ENCODE measurements around the gene ARHGAP10.
A peak's percentile ranks its signal among the peaks of the same experiment; 100 is the strongest.

ARHGAP10 gene

DNA sequence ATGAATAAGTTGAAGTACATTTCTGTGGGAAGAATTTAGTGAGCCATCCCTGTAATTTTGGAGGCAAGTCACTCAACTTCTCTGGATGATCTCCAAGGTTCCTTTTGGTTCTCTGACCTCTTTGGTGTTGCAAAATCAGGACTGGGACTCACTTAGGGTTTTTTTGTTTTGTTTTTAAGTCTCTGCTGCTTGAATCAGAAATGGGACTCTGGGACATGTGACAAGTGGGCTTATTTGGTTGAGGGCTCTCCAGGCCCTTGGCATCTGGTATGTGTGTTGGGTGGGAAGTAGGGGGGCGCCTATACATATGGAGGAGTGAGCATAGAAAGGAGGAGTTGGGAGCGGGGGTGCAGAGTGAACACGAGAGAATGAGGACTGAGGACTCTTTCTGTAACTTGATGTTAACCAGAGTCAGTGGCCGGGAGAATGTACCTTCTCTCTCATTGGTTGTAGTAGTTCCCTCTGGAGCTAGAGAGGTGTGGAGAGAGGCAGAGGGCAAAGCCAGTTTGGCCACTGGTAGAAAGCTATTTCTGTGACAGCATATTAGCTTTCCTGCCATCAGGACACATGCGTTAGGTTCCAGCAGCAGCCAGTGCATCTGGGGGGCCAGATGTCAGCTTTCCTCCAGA, 1.9 kb downstream of the ARHGAP10 start:
- peak in 1 of 2 experiments; percentile 20 for DNase-seq

DNA sequence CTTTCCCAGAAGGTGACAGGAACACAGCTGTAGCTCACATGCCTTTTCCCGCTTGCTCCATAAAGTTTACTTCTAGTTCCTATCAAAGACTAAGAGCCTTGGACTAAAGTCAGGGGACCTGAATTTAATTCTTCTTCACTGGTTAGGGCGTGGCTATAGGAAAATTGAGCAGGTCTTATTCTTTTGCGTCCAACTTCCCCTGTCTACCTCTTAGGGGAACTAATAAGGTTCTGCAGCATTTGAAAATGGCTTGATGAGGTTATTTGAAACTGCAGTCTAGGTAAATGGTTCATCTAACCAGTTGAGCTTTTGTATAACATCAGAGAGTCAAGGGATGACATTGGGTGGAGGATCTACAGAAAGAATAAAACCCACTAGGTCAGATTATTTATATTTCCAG, 2.6 kb downstream of the ARHGAP10 start:
- peak; percentile 29 to 52 for DNase-seq

DNA sequence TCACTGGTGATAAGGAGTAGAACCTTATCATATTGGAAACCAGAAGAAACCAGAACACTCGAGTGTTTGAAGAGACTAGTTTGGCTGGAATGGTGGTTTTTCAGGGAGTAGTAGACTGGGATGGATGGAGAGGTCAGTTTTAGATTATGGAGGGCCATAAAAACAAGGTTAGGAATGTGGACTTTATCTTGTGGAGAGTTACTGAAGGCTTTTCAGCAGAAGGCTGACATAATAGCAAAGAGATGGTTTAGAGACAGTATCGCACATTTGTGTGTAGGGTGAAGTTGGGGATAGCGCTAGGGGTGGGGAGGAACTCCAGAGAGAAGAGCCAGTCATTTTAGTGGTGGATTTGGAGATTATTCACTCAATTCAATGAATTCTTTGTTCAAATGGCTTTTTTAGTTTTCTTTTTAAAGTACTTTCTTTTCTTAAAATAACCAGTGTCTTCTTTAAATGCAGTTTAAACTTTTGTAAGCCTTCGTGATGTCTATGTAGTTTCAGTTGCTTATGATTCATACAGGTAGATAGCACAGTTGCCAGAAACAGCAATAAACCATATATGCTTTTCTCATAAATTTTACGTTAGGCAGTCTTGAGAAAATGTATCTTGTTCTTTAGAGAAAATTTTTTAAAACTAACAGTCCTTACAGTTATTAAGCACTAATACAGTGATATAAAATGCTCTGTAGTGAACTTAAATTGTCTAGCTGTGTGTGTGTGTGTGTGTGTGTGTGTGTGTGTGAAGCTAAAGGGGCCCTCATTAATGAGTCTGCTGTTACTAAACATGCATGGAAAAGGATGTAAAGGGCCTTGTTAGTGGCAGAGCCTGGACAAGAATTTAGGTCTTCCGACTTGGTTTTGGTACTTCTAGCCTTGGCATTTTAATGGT, 3.8 kb downstream of the ARHGAP10 start:
- no peak for DNase-seq

DNA sequence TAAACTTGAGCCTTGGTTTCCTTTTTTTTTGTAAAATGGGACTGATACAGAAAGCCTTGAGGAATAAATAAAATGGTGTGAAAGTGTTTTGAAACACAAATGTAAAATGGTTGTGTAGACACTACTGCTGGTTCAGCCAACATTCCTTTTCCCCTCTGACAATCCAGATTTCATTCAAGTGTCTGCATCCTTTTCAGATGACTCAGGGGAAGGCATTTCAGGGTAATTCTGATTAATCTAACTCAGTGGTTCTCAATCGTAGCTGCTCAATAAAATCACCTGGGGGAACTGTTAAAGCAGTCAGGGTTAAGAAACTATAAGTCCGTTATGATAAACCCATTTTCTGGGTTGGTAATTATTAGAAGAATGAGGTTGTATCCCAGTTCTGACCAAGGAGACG, 4.6 kb downstream of the ARHGAP10 start:
- no peak for DNase-seq

DNA sequence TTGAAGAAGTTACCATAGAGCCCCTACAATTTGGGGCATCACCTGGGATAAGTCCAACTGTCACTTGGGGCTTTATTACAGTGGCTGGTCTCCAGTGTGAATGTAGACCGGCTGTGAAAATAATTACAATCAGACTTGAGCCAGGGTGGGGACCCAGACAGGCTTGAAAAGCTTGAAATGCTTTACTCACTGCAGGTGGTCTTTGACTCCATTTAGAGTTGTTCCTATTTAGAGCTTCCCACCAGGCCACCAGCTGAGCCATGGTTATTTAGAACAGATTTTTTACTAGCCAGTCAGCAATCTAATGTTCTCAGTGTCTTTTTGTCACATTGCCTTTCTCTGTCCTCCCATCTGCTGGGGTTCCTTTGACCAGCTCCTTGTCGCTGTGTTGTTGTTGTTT, 5.7 kb downstream of the ARHGAP10 start:
- no peak for DNase-seq

DNA sequence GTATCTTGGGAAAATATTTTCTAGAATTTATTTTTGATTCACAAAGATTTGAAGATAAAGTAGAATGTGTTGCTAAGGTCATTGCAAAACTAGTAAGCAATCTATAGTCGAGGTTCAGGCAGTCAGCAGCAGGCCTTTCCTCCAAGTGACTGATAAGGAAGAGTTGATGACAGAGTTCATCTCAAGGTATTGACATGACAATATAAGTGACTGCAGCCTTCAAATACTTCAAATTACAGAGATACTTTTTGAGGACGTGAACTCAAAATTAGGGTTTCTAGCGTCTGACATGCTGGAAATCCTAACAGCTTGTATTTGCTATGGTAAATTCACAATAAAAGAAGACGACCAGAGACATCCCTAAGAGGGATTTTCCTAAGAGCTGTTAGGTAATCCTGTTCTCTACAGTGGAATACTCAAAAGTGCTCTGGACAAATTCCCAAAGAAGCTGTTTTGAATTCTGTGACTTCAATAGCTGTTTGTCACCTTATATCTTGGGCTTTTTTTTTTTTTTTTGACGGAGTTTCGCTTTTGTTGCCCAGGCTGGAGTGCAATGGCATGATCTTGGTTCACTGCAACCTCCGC, 7.4 kb downstream of the ARHGAP10 start:
- no peak for DNase-seq

DNA sequence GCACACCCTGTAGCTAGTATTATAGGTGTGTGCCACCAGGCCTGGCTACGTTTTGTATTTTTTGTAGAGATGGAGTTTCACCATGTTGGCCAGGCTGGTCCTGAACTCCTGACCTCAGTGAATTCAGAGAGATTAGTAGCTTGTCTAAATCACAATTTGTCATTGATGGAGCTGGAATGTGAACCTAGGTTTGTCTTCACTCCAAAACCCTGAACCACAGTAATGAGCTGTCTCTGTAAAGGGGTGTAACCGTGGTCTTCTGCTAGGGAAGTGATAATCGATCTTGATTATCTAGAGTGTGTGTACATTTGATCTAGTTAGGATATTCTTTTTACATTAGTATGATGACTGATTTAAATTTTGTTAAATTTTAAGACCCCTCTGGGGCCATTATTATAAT, 8.3 kb downstream of the ARHGAP10 start:
- DNase-seq = no peak

DNA sequence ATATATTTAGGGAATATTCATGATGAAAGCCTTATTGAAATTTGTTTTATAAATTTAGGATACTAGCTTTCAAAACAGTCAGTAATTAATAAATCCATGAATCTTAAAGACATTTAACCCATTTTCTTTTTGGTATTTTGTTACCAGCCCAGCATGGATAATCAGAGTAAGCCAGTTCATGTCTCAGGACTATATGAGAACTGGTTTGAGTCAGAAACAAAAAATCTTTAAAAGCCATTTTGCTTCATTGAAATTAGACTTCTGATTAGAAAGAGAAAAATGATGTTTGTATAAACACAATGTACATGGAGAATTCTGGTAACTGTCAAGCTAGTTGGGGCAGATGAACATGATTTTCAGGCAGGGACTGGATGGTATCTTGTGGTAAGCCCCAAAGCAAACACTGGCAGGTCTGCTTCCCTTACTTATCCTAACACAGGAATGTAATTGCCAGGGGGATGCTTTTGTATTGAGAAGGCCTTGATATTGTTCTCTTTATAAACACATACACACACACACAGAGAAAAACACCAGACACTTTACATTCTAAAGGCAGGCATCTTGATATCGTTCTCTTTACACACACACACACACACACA, 9.4 kb downstream of the ARHGAP10 start:
- DNase-seq = no peak

DNA sequence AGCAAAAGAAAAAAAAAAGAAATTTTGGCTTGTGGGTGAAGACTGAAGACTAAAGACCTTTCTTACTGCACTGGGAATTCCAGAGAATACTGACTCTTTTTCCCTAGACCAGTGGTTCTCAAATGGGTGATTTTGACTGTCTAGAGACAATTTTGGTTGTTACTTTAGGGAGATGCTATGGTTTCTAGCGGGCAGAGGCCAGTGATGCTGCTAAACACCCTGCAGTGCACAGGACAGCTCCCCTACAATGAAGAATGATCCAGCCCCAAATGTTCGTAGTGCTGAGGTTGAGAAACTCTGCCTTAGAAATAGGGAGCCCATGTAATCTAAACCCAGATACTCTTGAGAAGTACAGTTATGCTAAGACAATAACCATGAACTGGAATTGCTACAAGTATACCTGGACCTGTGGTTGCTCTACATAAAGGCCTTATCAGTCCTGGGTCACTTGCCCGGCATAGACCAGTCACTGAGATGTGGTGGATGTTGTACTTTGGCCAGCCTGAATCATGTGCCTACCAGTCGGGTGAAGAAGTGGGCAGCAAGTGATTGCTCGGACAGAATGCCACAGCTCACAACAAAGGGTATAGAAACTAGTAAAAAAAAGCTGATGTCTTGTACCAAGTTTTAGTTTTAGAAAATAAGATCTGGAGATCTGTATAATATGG, 16.0 kb downstream of the ARHGAP10 start:
- DNase-seq = no peak

DNA sequence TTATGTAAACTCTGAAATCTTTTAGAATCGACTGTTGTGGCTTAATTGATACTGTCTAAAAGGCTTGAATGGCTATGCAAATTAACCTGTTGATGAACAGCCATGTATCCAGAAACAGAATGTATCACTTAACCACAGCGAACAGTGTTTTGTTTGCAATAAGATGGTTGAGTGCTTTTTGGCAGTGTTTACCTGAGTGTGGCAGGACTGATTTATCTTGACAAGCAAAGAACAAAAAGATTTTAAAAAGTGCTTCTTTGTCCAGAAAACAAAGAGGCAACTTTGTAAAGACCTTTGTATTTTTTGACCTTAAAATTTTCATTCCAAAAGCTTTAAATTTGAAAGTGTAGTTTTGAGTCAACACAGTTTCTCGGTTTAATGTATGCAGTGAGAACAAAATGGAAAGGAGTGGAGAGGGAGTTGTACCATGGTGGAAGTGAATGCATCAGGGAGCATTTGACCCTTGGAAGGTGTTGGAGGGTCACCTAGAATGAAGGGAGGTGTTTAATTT, 18.0 kb downstream of the ARHGAP10 start:
- DNase-seq = no peak

DNA sequence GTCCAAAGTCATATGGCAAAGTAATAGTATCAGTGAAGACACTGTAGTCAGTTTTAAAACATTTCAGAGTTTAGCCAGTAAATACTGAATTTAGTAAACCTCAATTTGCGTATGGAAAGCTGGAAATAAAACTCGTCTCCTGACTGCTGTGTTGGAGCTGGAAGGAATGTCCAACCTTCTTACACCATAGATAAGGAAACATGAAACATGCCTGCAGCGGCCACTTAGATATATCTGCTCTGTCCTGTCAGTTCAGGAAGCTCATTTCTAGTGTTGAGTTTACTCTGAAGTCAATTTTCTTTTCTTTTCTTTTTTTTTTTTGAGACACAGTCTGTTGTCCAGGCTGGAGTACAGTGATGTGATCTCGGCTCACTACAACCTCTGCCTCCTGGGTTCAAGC, 21.2 kb downstream of the ARHGAP10 start:
- no peak for DNase-seq

DNA sequence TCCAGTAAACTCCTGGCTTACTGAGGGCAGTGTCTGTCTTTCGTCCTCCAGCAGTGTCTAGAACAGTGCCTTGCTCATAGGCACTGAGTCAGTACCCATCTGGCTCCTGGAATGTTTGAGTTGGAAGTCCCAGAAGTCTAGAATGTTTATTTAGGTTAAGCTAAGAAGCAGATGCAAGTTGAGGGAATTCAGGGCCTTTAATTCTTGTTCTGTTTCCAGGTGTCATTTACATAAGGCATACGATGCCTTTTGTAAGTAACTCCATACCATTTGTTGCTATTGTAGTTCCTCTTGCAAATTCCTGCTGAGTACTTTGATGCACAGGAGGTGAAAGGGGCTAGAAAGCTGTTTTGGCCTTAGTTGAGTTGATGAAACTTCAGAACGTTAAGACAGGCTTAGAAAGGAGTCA, 22.2 kb downstream of the ARHGAP10 start:
- no peak for DNase-seq

DNA sequence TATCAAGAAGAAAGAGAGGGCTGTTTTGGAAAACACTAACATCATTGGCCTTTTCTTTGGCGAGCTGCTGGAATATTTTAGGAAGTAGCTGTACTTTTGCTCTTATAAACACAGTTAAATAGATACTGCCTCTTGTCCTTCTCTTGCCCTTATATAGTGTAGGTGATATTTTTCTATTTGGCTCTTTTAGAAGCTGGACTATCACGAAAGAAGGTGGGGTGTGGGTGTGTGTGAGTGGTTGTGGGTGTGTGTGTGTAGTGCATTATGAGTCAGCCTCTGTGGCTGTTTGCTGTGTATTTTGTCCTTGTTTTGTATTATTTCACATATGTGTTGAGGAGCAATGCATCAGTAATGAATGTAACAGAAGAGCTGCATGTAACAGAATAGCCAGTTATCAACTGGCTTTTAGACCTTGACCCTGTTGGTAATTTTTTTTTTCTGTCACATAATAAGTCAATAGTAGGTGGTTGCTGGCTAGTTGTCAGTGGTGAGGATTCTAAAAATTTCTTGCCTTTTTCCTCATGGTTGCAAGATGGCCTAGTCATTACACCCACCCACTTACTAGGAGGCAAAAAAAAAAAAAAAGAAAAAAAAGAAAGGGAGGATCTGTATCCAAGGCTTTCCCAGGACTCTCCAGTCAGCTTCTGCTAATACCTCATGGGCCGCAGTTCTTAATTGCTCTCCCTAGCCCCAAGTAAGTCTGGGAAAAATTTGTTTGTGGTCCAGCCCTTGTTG, 23.8 kb downstream of the ARHGAP10 start:
- no peak for DNase-seq

DNA sequence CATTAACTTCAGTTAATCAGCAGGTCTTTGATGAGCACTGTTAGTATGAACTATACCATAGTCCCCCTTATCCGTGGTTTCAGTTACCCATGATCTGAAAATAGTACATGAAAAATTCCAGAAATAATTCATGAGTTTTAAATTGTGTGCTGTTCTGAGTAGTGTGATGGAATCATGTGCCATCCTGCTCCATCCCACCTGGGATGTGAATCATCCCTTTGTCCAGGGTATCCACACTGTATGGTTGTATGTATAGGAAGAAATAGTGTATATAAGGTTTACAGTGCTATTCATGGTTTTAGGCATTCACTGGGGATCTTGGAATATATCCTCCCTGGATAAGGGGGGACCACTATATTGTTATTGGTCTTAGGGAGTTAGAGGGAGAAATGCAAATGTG, 24.5 kb downstream of the ARHGAP10 start:
- DNase-seq = no peak

DNA sequence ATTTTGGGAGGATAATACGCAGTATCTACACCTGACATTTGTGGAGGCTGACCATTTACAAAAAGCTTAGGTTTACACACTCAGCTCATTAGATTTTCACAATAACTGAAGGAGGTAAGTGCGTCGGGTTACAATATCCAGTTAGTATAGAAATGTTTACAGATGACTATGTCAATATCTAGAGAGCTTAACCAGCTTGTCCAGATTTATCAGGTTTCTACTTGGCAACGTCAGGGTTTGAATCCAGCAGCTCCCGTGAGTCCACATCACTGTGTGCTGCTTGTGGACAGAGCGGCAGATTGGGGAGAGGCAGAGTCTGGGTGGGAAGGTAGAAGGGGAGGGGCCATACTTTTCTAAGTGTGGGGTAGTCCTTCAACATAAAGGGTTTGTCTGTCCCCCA, 28.3 kb downstream of the ARHGAP10 start:
- DNase-seq = no peak

DNA sequence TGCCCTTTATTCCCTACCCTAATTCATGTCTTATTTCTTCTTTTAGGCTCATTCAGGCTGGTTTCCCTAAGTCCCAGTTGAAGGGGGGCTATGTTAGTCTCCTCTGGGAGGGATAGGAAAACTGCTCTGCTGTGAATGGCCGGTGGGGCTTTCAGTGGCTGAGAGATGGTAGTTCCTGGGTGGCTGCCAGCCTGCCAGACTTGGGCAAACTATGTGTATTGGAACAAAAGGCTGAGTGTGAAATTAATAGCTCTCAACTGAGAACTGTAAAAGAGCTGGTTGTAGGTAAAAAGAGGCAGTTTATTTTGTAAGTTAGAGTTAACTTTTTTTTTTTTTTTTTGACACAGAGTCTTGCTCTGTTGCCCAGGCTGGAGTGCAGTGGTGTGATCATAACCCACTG, 28.8 kb downstream of the ARHGAP10 start:
- no peak for DNase-seq

DNA sequence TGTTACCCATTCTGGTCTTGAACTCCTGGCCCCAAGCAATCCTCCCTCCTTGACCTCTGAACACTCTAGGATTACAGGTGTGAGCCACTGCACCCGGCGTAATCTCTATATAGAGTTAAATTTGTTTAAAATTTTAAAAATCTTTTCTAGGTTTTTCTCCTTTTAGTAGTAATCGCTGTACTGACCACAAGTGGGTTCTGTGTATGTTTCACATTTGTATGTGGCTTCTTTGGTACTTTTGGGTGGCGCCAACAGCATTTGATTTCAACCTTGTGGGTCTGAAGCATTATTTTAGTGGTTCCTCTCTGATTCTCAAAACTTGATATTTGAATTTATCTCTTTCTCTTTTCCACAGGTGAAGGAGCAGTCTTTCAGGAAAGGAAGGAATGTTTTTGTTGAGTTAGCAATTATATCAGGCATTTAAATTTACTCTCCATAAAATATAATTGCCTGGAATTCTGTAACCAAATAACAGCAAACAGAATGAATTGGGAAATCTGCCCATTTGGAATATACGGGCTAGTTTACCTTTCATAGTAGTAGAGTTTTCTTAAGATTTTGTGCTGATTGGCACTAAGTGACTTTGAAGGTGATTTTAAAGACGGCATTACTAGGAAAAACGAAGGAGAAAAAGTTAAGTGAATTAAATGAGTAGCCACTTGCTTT, 29.5 kb downstream of the ARHGAP10 start:
- no peak for DNase-seq

DNA sequence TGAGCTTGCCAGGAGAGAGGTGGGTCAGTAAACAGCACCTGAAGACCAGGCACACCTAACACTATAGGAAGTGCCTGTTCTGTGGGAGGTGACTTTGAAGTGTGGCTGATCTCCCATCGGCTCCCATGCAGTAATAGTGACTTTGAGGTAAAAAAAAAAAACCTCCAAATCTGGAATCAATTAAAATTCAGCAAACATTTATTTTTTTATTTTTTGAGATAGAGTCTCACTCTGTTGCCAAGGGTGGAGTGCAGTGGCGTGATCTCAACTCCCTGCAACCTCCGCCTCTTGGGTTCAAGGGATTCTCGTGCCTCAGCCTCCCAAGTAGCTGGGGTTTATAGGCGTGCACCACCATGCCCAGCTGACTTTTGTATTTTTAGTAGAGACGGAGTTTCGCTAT, 32.4 kb downstream of the ARHGAP10 start:
- DNase-seq = no peak

DNA sequence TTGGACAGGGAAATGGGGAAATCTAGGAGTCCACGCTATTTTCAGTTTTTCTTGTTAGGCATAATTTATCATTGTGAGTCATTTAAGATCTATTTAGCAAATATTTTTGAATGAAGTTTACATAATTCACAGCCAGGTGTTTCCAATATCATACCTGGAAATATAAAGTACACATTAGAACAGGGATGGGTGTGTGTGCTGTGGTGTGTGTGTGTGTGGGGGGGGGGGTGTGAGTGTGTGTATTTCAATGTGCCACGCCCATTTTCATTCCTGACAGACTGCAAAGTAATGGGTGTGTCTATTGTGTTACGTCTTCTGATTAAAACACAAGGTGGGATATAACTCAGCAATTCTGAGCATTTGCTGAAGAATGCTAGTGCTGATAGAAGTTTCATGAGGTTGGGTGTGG, 33.2 kb downstream of the ARHGAP10 start:
- DNase-seq = no peak

DNA sequence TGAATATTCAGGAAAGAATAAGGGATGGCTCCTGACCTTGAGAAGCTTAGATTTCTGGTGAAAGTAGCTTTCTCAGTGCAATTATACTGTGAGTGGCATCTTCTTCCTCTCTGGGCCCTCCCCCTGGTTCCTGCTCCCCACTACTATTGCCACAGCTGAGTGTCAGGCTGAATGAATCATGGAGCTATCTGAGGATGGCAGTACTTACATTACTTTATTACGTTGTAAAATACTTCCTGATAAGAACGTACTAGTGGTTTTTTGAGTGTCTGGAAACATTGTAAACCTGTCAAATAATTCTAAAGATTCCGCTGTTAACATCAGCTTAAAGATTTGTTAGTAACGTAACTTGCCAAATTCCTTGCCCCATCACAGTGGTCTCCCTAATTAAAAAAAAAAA, 36.2 kb downstream of the ARHGAP10 start:
- peak; percentile 75 to 81 for DNase-seq

DNA sequence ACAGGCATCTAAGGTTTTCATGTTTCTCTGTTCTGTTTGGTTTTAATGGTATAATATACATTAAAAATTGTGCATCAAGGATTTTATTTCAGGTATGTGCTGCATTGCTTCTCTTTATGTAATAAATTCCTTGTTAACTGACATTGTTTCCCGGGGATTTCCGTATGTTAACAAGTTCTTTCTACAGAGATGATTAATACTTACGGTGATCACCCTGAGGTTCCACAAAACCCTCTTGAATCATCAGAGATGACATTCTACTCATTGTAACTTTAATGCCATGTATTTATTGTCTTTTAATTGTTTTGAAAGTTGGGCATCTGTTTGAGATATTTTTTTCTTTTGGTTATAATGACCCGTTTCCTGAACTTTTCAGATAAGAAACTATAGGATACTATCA, 37.5 kb downstream of the ARHGAP10 start:
- DNase-seq = no peak

DNA sequence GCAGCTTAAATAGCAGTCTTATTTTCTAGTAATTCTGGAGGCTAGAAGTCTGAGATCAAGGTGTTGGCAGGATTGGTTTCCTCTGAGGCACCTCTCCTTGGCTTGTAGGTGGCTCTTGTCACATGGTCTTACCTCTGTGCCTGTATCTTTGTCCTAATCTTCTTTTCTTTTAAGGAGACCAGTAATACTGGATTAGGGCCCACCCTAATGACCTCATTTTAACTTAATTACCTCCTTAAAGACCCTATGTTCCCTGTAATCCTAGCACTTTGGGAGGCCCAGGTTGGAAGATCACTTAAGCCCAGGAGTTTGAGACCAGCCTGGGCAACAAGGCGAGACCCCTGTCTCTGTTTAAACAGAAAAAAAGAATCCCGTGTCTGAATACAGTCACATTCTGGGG, 38.9 kb downstream of the ARHGAP10 start:
- no peak for DNase-seq
